ENCODE measurements around the gene MSH4.

GRCh38 chr1:75786901-75787493 is 9.7 kb upstream of the MSH4 start:
- no peak for TF ChIP-seq CTCF (IDR thresholded peaks at IDR 0.05)
- TF ChIP-seq EZH2 (IDR thresholded peaks at IDR 0.05), result no peak
